Nucleus accumbens (tissue), 56 donors: Measurements from ENCODE around the gene ANKMY2.

Experiments used
- DNase-seq, 56 donors: peaks; one replicate each; lab custom pipeline; 2025; lab: John Stamatoyannopoulos, UW

Gene ANKMY2

DNA sequence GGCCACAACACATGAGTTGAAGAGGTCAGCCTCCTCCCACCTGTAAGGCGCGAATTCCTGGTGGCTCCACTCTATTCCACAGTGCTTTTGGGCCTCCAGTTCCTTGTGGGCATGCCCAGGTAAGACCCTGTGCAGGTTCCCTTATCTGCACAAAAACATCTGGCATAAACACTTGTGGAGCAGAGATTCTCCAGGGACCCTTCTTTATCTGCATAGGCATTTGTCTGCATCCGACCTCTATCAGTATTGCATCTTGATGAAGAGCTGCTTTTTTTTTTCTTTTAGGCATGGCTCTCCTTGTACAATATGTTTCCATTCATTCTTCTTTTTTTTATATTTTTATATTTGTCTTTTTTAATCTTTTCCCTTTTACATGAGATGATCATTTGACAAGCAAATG is 58.4 kb downstream of the ANKMY2 start:
- DNase-seq: no peak

DNA sequence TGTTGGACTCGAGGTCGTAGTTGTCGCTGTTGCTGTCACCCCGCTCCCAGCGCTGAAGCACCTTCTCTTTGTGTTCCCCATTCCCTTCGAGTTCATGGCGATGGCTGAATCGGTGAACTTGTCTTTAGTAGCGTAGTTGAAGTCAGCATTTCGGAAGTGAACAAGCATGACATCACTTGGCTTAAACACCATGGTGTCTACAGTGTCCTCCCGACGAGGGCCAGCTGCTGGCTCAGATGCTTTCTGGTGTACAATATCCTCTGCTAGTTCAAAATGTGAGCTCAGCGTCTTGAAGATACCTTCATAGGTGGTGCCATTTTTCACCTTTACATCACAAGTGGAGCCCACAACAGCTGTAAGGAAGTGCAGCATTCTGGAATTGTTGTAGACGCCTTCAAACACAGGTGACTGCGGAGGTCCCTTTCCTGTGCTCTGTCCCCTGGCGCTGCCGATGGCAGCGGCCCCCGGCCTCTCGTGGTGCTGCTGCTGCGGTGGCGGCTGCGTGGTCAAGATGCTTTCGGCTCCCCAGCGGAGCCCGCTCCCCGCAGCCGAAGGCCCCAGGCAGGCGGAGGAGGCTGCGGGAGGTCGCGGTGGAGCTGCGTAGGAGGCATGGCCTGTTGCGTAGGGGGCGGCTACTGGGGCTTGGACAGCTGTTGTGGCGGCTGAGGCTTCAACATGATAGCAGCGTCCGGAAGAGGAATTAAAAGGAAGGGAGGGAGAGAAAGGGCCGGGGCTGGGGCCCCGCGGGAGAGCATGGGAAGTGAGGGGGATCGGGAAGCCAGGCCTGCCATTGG is 59.3 kb downstream of the ANKMY2 start:
- DNase-seq: no peak

DNA sequence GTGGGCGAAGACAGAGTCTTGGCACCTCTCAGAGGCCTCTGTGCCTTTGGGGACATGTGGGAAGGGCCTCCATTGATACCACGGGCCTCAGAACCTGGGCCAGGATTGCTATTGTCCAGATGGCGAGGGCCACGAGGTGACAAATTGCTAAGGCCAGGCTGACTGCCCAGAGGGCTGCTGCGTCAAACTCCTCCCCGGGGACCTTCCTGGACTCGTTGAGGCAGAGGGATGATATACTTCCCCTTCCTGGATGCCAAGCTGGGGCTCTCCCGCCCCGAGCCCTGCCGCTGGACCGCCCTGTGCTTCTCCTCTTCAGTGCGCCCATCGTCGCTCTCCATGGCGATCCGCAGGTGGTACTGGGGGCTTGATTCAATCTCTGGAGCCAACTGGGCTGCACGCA is 60.0 kb downstream of the ANKMY2 start:
- DNase-seq: no peak

DNA sequence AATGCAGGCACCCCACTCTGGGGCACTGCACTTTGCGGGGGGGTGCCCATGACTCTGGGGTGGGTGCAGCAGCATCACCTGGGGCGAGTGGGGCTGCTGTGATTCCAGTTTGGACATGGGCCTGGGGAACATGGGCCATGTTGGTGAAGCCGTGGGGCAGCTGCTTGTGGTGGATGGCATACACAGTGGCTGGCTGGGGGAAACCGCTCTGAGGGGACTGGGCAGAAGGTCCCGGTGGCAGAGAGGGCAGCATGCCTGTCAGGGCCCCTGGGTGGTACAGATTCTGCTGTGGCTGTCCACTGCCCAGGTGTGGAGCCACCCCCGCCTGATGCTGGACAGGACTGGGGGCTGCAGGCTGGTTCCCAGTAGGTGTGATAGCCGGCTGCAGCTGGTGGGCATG is 61.7 kb downstream of the ANKMY2 start:
- DNase-seq: no peak

DNA sequence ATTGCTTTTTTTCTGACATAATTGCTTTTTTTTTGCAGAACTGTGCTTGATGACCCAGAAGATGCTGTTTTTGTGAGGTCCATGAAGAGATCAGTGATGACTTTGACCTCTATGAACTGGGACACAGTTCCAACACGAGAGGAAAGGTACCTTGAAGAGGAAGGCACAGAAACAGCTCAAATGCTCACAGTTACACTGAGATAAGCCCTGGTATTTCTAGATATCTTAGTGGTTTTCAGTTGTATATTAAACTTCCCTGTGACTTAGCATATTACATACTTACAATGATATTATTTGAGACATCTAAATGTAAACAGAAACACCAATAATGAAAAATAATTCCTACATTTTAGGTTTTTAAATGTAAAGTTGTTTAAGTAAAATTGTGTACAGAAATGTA is 64.3 kb downstream of the ANKMY2 start:
- DNase-seq: no peak

DNA sequence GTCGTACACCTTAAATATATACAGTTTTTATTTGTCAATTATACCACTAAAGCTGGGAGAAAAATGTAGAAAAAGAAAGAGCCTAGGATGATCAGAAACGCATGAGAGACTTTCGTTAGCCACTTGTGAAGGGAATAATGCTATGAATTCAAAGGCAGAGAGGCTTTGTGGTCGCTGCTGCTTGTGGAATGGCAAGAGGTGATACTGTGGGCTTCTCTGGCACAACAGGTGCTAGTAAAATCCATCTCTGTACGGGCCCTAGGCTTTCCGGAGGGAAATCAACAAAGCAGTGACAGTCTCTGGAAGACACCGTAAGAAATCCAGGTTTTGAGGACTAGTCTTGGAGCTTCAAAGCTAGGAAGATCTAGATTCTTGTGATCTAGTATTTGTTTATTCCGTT is 66.3 kb downstream of the ANKMY2 start:
- DNase-seq: no peak

DNA sequence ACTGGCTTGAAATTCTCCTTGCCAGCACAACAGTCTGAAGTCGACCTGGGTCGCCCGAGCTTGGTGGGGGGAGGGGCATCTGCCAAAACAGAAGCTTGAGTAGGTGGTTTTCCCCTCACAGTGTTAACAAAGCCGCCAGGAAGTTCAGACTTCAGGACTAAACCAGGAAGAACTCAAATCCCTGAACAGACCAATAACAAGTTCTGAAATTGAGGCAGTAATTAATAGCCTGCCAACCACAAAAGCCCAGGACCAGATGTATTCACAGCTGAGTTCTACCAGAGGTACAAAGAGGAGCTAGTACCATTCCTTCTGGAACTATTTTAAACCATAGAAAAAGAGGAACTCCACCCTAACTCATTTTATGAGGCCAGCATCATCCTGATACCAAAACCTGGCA is 73.6 kb downstream of the ANKMY2 start:
- no peak for DNase-seq

DNA sequence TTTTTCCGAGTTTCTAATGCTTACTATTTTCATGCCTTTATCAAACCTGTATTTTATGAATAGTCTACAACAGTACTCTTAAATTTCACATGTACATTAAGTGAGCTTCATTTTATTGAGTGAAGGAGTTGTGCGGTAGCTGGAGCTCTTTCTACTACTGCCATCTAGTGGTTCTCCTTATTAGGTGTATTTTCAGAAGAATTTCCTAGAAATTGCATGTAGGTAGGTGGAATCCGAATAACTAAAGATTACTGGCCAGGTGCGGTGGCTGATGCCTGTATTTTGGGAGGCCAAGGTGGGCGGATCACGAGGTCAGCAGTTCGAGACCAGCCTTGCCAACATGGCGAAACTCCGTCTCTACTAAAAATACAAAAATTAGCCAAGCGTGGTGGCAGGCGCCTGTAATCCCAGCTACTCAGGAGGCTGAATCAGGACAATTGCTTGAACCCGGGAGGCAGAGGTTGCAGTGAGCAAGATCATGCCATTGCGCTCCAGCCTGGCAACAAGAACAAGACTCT is 80.6 kb downstream of the ANKMY2 start:
- DNase-seq: peak in 2 of 56 donors; percentile 10 to 13

DNA sequence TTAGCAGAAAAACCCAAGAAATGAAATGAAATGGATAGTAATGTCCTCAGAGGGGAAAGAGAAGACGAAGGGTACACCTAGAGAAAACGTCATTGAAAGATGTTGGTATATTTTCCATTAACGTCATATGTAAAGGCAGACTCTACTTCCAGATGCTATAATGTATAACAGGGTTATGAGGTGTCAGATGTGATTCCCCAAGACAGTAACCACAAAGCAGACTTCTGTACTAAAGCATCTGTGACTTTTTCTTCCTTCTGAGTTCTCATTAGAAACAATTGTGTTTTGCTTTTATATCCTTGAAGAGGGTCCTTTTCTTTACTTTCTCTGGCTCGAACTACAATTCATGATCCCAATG is 81.6 kb downstream of the ANKMY2 start:
- DNase-seq: no peak

DNA sequence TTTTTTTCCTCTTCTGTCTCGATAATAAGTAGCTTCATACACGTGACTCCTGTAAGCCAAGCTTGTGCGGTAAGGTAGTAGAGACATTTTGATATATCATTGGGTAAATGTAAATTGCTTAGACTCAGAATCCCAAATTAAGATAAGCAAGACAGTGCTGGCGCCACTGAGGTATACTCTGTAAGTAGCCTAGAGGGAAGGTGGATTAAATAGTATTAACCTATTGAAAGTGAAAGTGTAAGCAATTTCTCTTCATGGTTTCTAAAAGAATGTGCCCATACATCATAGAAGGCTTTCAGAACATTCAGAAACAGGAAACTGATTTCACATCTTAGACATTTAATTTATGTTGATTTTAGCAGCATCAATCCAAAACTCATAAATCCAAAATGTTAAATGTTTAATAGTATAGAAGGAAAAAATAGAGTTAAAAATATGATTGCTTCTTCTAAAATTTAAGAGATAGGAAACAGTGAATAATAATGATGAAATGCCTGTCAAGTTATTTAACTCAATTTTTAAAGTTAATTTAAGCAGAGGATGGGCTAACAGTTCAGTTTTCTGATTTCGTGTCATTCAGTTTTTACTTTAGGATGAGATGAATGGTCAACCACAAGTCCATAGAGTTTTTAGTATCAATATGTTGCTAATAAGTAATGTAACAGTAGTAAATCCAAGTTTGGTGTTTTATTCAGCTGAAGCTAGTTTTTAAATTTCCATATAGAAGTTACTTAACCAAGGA is 82.1 kb downstream of the ANKMY2 start:
- no peak for DNase-seq

DNA sequence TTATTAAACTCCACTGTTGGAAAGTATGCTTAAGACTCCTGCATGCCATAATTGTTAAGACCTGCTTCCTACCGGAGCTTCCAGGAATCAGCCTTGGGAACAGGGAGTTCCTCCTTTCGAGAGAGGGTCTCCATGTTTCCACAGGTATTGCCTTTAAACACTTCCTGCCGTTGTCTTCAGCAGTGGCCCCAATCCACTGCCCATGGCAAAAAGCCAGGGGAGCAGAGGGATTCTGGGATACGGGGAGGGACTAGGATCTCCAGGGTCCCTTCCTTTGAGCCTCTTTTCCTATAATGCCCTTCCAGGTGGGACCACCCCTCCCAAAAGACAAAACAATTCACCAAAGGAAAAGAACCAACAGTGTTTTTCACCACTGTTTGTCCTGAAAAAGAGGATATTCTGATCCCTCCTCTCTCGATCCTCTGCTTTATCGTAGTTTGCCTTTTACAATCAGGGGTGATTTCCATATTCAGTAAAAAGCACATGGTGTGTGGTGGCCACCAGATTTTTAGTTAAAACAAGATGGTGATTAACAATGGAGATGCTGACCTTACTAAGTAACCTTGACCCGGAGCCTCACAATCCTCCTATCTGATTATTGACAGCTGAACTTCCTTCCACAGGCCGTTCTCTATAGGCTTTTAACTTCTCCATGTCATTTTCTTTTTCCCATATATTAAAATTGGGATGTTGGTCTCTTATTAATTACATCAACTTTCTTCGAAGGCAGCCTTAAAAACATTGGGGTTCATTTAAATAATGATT is 82.9 kb downstream of the ANKMY2 start:
- no peak for DNase-seq

DNA sequence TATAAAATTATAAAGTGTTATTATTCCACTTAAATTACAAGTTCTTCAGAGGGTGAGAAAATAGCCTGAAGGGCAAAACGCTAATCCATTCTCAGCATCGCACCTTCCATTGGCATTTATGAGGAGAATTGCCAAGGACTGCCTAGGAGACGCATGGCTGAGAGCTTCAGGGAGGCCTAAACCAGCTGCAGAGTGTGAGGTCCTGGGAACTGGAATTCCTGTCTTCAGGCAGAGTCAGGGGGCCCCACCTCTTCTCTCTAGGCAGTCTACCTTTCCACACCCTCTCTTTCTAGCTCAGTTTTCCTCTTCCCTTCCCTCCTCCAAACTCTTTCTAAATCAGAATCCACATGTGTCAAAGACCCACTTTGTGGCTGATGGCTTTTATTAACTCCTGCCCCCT is 83.6 kb downstream of the ANKMY2 start:
- no peak for DNase-seq

DNA sequence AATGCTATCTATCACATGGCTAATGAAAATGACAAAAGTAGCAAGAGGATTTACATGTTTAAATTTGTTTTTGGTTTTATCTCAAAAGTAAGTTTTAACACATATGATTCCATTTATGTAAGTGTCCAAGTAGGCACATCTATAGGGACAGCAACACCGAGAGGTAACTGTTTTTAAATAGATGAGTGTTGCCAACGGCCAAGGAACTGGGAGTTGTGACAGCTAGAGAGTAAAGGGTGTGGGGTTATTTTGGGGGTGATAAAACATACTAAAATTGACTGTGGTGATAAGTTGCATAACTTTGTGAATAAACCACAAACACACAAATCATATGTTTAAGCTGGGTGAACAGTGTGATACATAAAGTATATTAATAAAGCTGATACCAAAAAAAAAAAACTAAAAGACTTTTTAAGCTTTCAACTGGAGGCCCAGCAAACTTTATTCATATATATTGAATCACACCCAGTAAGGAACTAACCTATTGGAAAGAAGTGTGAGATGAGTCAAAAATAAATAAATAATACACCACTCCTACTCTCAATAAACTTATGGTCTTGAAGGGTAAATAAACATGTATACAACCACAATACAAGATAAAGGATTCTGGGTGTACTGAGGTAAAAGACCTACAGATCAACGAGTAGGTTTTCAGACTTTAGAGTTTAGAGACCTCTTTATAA is 85.9 kb downstream of the ANKMY2 start:
- no peak for DNase-seq

DNA sequence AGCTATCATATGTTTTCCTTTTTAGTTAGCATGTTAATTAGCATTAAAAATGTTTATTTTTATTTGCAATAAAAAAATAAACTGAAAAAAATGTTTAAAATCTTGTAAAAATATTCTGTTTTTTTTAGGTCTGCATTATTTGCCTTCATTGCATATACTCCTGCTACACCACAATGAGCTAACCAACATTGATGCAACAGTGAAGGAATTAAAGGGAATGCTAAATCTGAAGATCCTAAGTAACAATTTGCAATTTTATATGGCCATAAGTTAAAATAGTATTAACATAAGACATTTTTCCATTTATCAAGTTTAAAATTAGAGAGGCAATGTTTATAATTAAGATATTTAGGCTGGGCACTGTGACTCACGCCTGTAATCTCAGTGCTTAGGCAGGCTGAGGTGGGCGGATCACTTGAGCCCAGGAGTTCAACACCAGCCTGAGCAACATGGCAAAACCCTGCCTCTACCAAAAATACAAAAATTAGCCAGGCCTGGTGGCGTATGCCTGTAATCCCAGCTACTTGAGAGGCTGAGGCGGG is 86.7 kb downstream of the ANKMY2 start:
- DNase-seq: no peak

DNA sequence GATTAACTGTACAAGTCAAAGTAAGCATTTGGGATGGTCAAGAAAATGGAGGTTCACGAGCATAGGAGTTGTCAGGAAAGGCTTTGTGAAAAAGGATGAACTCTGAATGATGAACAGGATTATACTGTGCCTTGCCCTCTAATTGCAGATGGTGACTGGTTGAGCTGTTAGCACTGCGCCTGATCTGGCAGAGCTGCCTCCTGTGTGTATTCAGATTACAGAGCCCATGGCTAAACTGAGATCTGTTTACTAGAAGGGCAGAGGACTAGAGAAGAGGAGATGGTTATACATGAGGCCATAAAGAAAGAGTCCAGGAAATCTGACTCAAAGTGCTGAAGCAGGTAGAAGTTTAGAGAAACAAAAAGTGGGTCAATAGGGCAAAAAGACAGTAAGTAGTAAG is 89.2 kb downstream of the ANKMY2 start:
- no peak for DNase-seq

DNA sequence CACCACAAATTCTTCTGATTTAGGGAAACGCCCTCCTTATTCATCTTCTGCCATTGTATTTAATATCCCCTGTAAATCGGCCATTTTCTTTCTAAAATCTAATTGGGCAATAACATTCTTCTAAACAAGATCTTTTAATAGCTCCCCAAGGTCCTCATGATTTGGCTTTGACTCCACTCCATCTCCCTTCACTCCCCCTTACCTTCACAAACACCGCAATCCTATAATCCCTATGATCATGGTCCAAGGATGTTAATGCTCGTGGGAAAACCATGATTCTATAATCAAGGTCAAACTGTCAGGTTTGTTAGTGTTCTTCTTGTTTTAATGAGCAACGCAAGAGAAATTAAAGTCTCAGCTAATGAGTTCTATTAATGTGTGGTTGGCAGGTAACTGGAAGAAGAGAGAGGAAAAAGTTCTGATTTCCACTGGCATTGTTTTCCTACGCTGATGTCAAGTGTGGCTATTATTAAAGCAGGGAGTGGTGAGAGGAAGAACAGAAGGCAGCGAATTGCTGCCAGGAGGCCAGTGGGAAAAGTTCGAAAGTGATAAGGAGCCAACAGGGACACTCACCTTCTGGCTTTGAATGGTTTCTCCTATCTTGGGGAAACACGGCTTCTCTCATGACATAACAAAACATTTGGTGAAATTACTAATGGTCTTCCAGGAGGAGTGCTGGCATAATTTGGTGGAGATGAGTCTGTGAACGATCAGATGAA is 90.9 kb downstream of the ANKMY2 start:
- DNase-seq: no peak

DNA sequence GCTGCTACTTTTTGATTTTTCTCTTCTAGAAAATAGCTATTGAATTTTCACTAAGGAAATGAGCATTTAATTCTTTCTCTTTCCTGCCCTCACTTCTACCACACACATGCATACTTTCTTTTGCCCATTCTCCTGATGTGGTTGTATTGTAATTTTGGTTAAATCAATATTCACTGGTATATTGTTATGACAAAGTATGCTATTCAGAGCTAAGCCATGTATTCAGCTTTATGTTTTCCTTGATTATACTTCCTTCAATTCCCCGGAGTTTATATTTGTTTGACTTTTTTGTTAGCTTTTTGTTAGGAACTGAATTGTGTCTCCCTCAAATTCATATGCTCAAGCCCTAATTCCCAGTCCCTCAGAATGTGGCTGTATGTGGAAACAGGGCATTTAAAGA is 94.9 kb downstream of the ANKMY2 start:
- no peak for DNase-seq
